ENCODE data around the gene TACR2.
A peak's percentile ranks its signal among the peaks of the same experiment; 100 is the strongest.

The TACR2 gene

GRCh38 chr10:69392481-69393000 lies 24.2 kb downstream of the TACR2 start:
- Histone ChIP-seq H3K27me3 (ENCODE audit: insufficient read depth, low read length) (no peaks in the 10 kb centered on the region), H3K4me1 (ENCODE audit: insufficient read depth, low read length) (peaks cover 19% of the 10 kb centered on the region; the same call in 1 of the 2 replicates), H3K36me3 (ENCODE audit: insufficient read depth, low read depth, low read length) (peaks cover 78% of the 10 kb centered on the region), H3K27ac (ENCODE audit: low read length) (no peak overlapping the region), H3K9ac (ENCODE audit: low read depth, low read length) (peak overlapping the region; percentile 33; the same call in 1 of the 2 replicates), H3K9me3 (ENCODE audit: insufficient read depth, low read depth, low read length) (no peaks in the 10 kb centered on the region), H3K4me3 (ENCODE audit: low read length) (no peak overlapping the region)

- no peaks in the 10 kb centered on the region for H3K9me3 ChIP-seq (ENCODE audit: insufficient read depth, low read depth, low read length)
- peak overlapping the region; percentile 58; the same call in 1 of the 2 replicates for H3K9ac ChIP-seq (ENCODE audit: low read depth, low read length)
- H3K4me1 ChIP-seq (ENCODE audit: insufficient read depth, low read length), result peaks cover 19% of the 10 kb centered on the region; the same call in 1 of the 2 replicates
- H3K36me3 ChIP-seq (ENCODE audit: insufficient read depth, low read depth, low read length), result peaks cover 77% of the 10 kb centered on the region
- peak overlapping the region; percentile 35 for H3K27ac ChIP-seq (ENCODE audit: low read length)
- no peak overlapping the region for H3K4me3 ChIP-seq (ENCODE audit: low read length)
- H3K27me3 ChIP-seq (ENCODE audit: insufficient read depth, low read length), result no peaks in the 10 kb centered on the region
These were observed 25.6 kb downstream of the TACR2 start for GRCh38 chr10:69391158-69391557.

- Histone ChIP-seq H3K9ac (ENCODE audit: low read depth, low read length) (peak overlapping the region; percentile 58; the same call in 1 of the 2 replicates), H3K36me3 (ENCODE audit: insufficient read depth, low read depth, low read length) (peaks cover 82% of the 10 kb centered on the region)
These were observed 26.8 kb downstream of the TACR2 start for GRCh38 chr10:69389827-69390490.

GRCh38 chr10:69388488-69388887 lies 28.2 kb downstream of the TACR2 start:
- no peak overlapping the region for H3K27ac ChIP-seq (ENCODE audit: low read length)
- no peak overlapping the region for H3K9ac ChIP-seq (ENCODE audit: low read depth, low read length)
- peaks cover 19% of the 10 kb centered on the region; the same call in 1 of the 2 replicates for H3K4me1 ChIP-seq (ENCODE audit: insufficient read depth, low read length)
- H3K4me3 ChIP-seq (ENCODE audit: low read length), result no peak overlapping the region
- H3K9me3 ChIP-seq (ENCODE audit: insufficient read depth, low read depth, low read length), result no peaks in the 10 kb centered on the region
- H3K36me3 ChIP-seq (ENCODE audit: insufficient read depth, low read depth, low read length), result peaks cover 82% of the 10 kb centered on the region
- H3K27me3 ChIP-seq (ENCODE audit: insufficient read depth, low read length), result no peaks in the 10 kb centered on the region

More at GRCh38 chr10:69389827-69390490, 26.8 kb downstream of the TACR2 start:
- Histone ChIP-seq H3K4me1 (ENCODE audit: insufficient read depth, low read length) (peaks cover 19% of the 10 kb centered on the region; the same call in 1 of the 2 replicates), H3K4me3 (ENCODE audit: low read length) (no peak overlapping the region), H3K9me3 (ENCODE audit: insufficient read depth, low read depth, low read length) (no peaks in the 10 kb centered on the region), H3K27ac (ENCODE audit: low read length) (peak overlapping the region; percentile 52), H3K27me3 (ENCODE audit: insufficient read depth, low read length) (no peaks in the 10 kb centered on the region)

- no peak overlapping the region for H3K4me3 ChIP-seq (ENCODE audit: low read length)
- H3K9ac ChIP-seq (ENCODE audit: low read depth, low read length), result no peak overlapping the region
- H3K36me3 ChIP-seq (ENCODE audit: insufficient read depth, low read depth, low read length), result peaks cover 88% of the 10 kb centered on the region
These were observed 29.2 kb downstream of the TACR2 start for GRCh38 chr10:69387500-69387899.

GRCh38 chr10:69385454-69386350 lies 31.0 kb downstream of the TACR2 start:
- Histone ChIP-seq H3K27me3 (ENCODE audit: insufficient read depth, low read length) (no peaks in the 10 kb centered on the region), H3K27ac (ENCODE audit: low read length) (no peak overlapping the region), H3K9ac (ENCODE audit: low read depth, low read length) (no peak overlapping the region), H3K4me1 (ENCODE audit: insufficient read depth, low read length) (peaks cover 10% of the 10 kb centered on the region; the same call in 1 of the 2 replicates), H3K36me3 (ENCODE audit: insufficient read depth, low read depth, low read length) (peaks cover 87% of the 10 kb centered on the region), H3K9me3 (ENCODE audit: insufficient read depth, low read depth, low read length) (no peaks in the 10 kb centered on the region), H3K4me3 (ENCODE audit: low read length) (no peak overlapping the region)

More at GRCh38 chr10:69387500-69387899, 29.2 kb downstream of the TACR2 start:
- Histone ChIP-seq H3K9me3 (ENCODE audit: insufficient read depth, low read depth, low read length) (no peaks in the 10 kb centered on the region), H3K4me1 (ENCODE audit: insufficient read depth, low read length) (peaks cover 19% of the 10 kb centered on the region; the same call in 1 of the 2 replicates), H3K27ac (ENCODE audit: low read length) (no peak overlapping the region), H3K27me3 (ENCODE audit: insufficient read depth, low read length) (no peaks in the 10 kb centered on the region)

GRCh38 chr10:69384320-69384719 lies 32.4 kb downstream of the TACR2 start:
- H3K4me3 ChIP-seq (ENCODE audit: low read length), result no peak overlapping the region
- H3K36me3 ChIP-seq (ENCODE audit: insufficient read depth, low read depth, low read length), result peaks cover 95% of the 10 kb centered on the region
- no peaks in the 10 kb centered on the region for H3K4me1 ChIP-seq (ENCODE audit: insufficient read depth, low read length)
- no peak overlapping the region for H3K9ac ChIP-seq (ENCODE audit: low read depth, low read length)
- H3K9me3 ChIP-seq (ENCODE audit: insufficient read depth, low read depth, low read length), result no peaks in the 10 kb centered on the region
- H3K27ac ChIP-seq (ENCODE audit: low read length), result no peak overlapping the region
- H3K27me3 ChIP-seq (ENCODE audit: insufficient read depth, low read length), result no peaks in the 10 kb centered on the region

GRCh38 chr10:69383558-69383957 lies 33.2 kb downstream of the TACR2 start:
- no peaks in the 10 kb centered on the region for H3K4me1 ChIP-seq (ENCODE audit: insufficient read depth, low read length)
- no peak overlapping the region for H3K27ac ChIP-seq (ENCODE audit: low read length)
- H3K9ac ChIP-seq (ENCODE audit: low read depth, low read length), result no peak overlapping the region
- H3K36me3 ChIP-seq (ENCODE audit: insufficient read depth, low read depth, low read length), result peaks cover 94% of the 10 kb centered on the region
- no peaks in the 10 kb centered on the region for H3K27me3 ChIP-seq (ENCODE audit: insufficient read depth, low read length)
- no peaks in the 10 kb centered on the region for H3K9me3 ChIP-seq (ENCODE audit: insufficient read depth, low read depth, low read length)
- H3K4me3 ChIP-seq (ENCODE audit: low read length), result no peak overlapping the region

GRCh38 chr10:69382382-69383117 lies 34.2 kb downstream of the TACR2 start:
- Histone ChIP-seq H3K9me3 (ENCODE audit: insufficient read depth, low read depth, low read length) (no peaks in the 10 kb centered on the region), H3K4me3 (ENCODE audit: low read length) (no peak overlapping the region), H3K9ac (ENCODE audit: low read depth, low read length) (no peak overlapping the region), H3K27ac (ENCODE audit: low read length) (no peak overlapping the region), H3K4me1 (ENCODE audit: insufficient read depth, low read length) (no peaks in the 10 kb centered on the region), H3K27me3 (ENCODE audit: insufficient read depth, low read length) (no peaks in the 10 kb centered on the region), H3K36me3 (ENCODE audit: insufficient read depth, low read depth, low read length) (peaks cover 94% of the 10 kb centered on the region)

- H3K9ac ChIP-seq (ENCODE audit: low read depth, low read length), result no peak overlapping the region
- H3K36me3 ChIP-seq (ENCODE audit: insufficient read depth, low read depth, low read length), result peaks cover 85% of the 10 kb centered on the region
- no peaks in the 10 kb centered on the region for H3K27me3 ChIP-seq (ENCODE audit: insufficient read depth, low read length)
- H3K4me3 ChIP-seq (ENCODE audit: low read length), result no peak overlapping the region
- no peak overlapping the region for H3K27ac ChIP-seq (ENCODE audit: low read length)
- peaks cover 7% of the 10 kb centered on the region; the same call in 1 of the 2 replicates for H3K4me1 ChIP-seq (ENCODE audit: insufficient read depth, low read length)
- no peaks in the 10 kb centered on the region for H3K9me3 ChIP-seq (ENCODE audit: insufficient read depth, low read depth, low read length)
These were observed 36.9 kb downstream of the TACR2 start for GRCh38 chr10:69379800-69380199.

- no peaks in the 10 kb centered on the region for H3K9me3 ChIP-seq (ENCODE audit: insufficient read depth, low read depth, low read length)
- no peak overlapping the region for H3K27ac ChIP-seq (ENCODE audit: low read length)
- peaks cover 78% of the 10 kb centered on the region for H3K36me3 ChIP-seq (ENCODE audit: insufficient read depth, low read depth, low read length)
- H3K4me3 ChIP-seq (ENCODE audit: low read length), result no peak overlapping the region
- no peak overlapping the region for H3K9ac ChIP-seq (ENCODE audit: low read depth, low read length)
- H3K4me1 ChIP-seq (ENCODE audit: insufficient read depth, low read length), result peaks cover 7% of the 10 kb centered on the region; the same call in 1 of the 2 replicates
- no peaks in the 10 kb centered on the region for H3K27me3 ChIP-seq (ENCODE audit: insufficient read depth, low read length)
These were observed 38.8 kb downstream of the TACR2 start for GRCh38 chr10:69377933-69378332.
